Endothelial cell of umbilical vein (primary cell): ENCODE measurements around the gene PTPN3. TPM values are rescaled to one million over a fixed set of nuclear protein-coding genes. Genes with fewer than 3 reads are reported as not detected.

ENCODE experiments used
- BruUV-seq: library from RNA; stranded (reverse); fragments of 400-500 nt; replicated peaks from 2 replicates; lab custom pipeline; 2021; lab: Mats Ljungman, UMichigan
- CTCF ChIA-PET: fragments of 300-600, 350-600 bp; sonication (Branson Sonifier 250); formaldehyde crosslinking; loops from one replicate; lab custom pipeline; 2021; ENCODE audit warnings: antibody characterized with exemption, inconsistent platforms; lab: Charles Lee
- POLR2A ChIA-PET: fragments of 300-600, 350-600 bp; sonication (Branson Sonifier 250); formaldehyde crosslinking; loops from one replicate; lab custom pipeline; 2021; ENCODE audit warnings: antibody characterized with exemption, inconsistent platforms; lab: Charles Lee
- DNase-seq: peaks from one replicate; pipeline ENCODE4 v3.0.0-alpha.2; 2011; ENCODE audit warnings: low read depth, low spot score
- FAIRE-seq: peaks from 2 replicates; lab custom pipeline; 2011; peaks lifted over from hg19 to GRCh38; lab: Jason Lieb, UNC
- H2AFZ ChIP-seq: 2 replicates; pipeline ENCODE4 v1.6.0; 2012; ENCODE audit warnings: low read depth, low read length, control low read depth, inconsistent platforms
- H3K27ac ChIP-seq: 2 replicates; pipeline ENCODE4 v1.5.1; 2011; ENCODE audit warnings: low read depth, mild to moderate bottlenecking, control low read depth, low read length, moderate library complexity; ENCODE audit not compliant: insufficient read depth
- H3K27me3 ChIP-seq, 2 experiments: 2 replicates each; pipeline versions ENCODE4 v1.6.0 to v1.6.1; 2011; ENCODE audit warnings: low read length in 2 of 2, mixed read lengths in 1 of 2; ENCODE audit not compliant: control insufficient read depth in 2 of 2, insufficient read depth in 2 of 2
- H3K36me3 ChIP-seq, 2 experiments: 2 replicates in 1 of 2; 3 replicates in 1 of 2; pipeline ENCODE4 v1.5.1; 2011; ENCODE audit warnings: low read length in 2 of 2, mild to moderate bottlenecking in 1 of 2, moderate library complexity in 1 of 2; ENCODE audit not compliant: control insufficient read depth in 2 of 2, insufficient read depth in 2 of 2; ENCODE audit errors: extremely low read depth in 1 of 2
- H3K4me1 ChIP-seq: 3 replicates; pipeline ENCODE4 v1.5.1; 2011; ENCODE audit warnings: mild to moderate bottlenecking, low read length; ENCODE audit not compliant: control insufficient read depth, insufficient read depth; ENCODE audit errors: extremely low read depth
- H3K4me2 ChIP-seq: 2 replicates; pipeline ENCODE4 v1.6.1; 2011; ENCODE audit warnings: low read length, control low read depth, mixed read lengths; ENCODE audit not compliant: insufficient read depth
- H3K4me3 ChIP-seq, 3 experiments: fragments of 200-600 bp in 1 of 3; sonication (generic), shearing (Covaris generic) in 1 of 3; replicated peaks in 1 of 3; 2 replicates each; pipeline ENCODE4 v1.5.1; 2011 to 2016; ENCODE audit warnings: control low read depth in 3 of 3, low read length in 3 of 3, mild to moderate bottlenecking in 2 of 3, inconsistent platforms in 1 of 3, low read depth in 1 of 3, moderate library complexity in 1 of 3; ENCODE audit not compliant: insufficient read depth in 1 of 3
- H3K79me2 ChIP-seq: 2 replicates; pipeline ENCODE4 v1.6.0; 2012; ENCODE audit warnings: low read length, inconsistent platforms; ENCODE audit not compliant: control insufficient read depth, insufficient read depth
- H3K9ac ChIP-seq: replicated peaks from 2 replicates; pipeline ENCODE3; 2011; ENCODE audit warnings: low read length, control low read depth; ENCODE audit not compliant: insufficient read depth; ENCODE audit errors: extremely low read depth
- H3K9me1 ChIP-seq: replicated peaks from 3 replicates; pipeline ENCODE4 v1.6.0; 2011; ENCODE audit warnings: mild to moderate bottlenecking, low read length; ENCODE audit not compliant: control insufficient read depth, insufficient read depth; ENCODE audit errors: extremely low read depth
- H3K9me3 ChIP-seq: replicated peaks from 2 replicates; pipeline ENCODE4 v1.5.1; 2012; ENCODE audit warnings: low read length, inconsistent platforms; ENCODE audit not compliant: control insufficient read depth, insufficient read depth
- H4K20me1 ChIP-seq: replicated peaks from 2 replicates; pipeline ENCODE3; 2011; ENCODE audit warnings: mild to moderate bottlenecking, low read length; ENCODE audit not compliant: control insufficient read depth, insufficient read depth; ENCODE audit errors: extremely low read depth
- CTCF ChIP-seq, 2 donors: IDR thresholded peaks; 1 replicate in 1 of 2; 2 replicates in 1 of 2; pipeline ENCODE4 v1.5.1; 2011; ENCODE audit warnings: low read length in 2 of 2, mild to moderate bottlenecking in 2 of 2, moderate library complexity in 2 of 2, control low read depth in 1 of 2, inconsistent platforms in 1 of 2, low read depth in 1 of 2; ENCODE audit not compliant: insufficient read depth in 1 of 2; ENCODE audit errors: extremely low read depth in 1 of 2
- EZH2 ChIP-seq: IDR thresholded peaks from 2 replicates; pipeline ENCODE4 v1.6.1; 2012; ENCODE audit warnings: borderline replicate concordance, low read depth, mild to moderate bottlenecking, moderate library complexity, low read length, inconsistent platforms; ENCODE audit not compliant: severe bottlenecking
- FOS ChIP-seq: IDR thresholded peaks from 2 replicates; pipeline ENCODE4 v1.6.1; 2011; ENCODE audit warnings: mild to moderate bottlenecking, low read length, moderate library complexity, borderline replicate concordance; ENCODE audit not compliant: insufficient read depth
- GATA2 ChIP-seq: IDR thresholded peaks from 2 replicates; pipeline ENCODE4 v1.7.0; 2011; ENCODE audit warnings: low read depth, mild to moderate bottlenecking, moderate library complexity, mixed read lengths, low read length; ENCODE audit not compliant: insufficient read length, insufficient read depth
- JUN ChIP-seq: IDR thresholded peaks from 2 replicates; pipeline ENCODE4 v1.6.1; 2011; ENCODE audit warnings: borderline replicate concordance, low read depth; ENCODE audit not compliant: insufficient read length, insufficient read depth
- MAX ChIP-seq: IDR thresholded peaks from 2 replicates; pipeline ENCODE4 v1.6.1; 2011; ENCODE audit not compliant: insufficient read depth, insufficient read length
- MYC ChIP-seq: IDR thresholded peaks from one replicate; pipeline ENCODE4 v1.6.1; 2011; ENCODE audit warnings: mild to moderate bottlenecking, low read depth, low read length
- POLR2A ChIP-seq: IDR thresholded peaks from 2 replicates; pipeline ENCODE4 v1.6.1; 2012; ENCODE audit warnings: low read depth, mild to moderate bottlenecking, control low read depth, low read length
- POLR2AphosphoS5 ChIP-seq: IDR thresholded peaks from 2 replicates; pipeline ENCODE4 v1.6.1; 2012; ENCODE audit warnings: low read depth, mild to moderate bottlenecking, control low read depth, low read length, moderate library complexity; ENCODE audit not compliant: insufficient read depth
- dilution Hi-C: fragments of 300-500 bp; cut with MboI; formaldehyde crosslinking; loops from one replicate; pipeline ENCODE4 v1.15.0; 2019; ENCODE audit warnings: low sequenced_read_pairs; ENCODE audit not compliant: extremely low pct_ligation_motif_present
- intact Hi-C: fragments of 100-400 bp; cut with micrococcal nuclease; formaldehyde crosslinking; loops from one replicate; pipeline ENCODE4 v1.10.0; 2022
- polyA plus RNA-seq, 4 experiments: library from polyadenylated mRNA; depleted of rRNA in 3 of 4; stranded (reverse) in 3 of 4; unstranded in 1 of 4; fragments of >200 nt; gene quantifications; 2 replicates each; pipeline versions ENCODE4 v1.2.1 to v1.2.3, GENCODE V29; 2011 to 2012; ENCODE audit warnings: missing spikeins in 1 of 4
- total RNA-seq: library from RNA; stranded (reverse); gene quantifications from 2 replicates; pipeline ENCODE4 v1.2.3, GENCODE V29; 2021

The PTPN3 gene
- total and polyA plus RNA-seq, 2 donors (not counting 3 experiments of a cell fraction or from before 2014, with no cell fraction given) = 0.01 TPM; not detected in 1

DNA sequence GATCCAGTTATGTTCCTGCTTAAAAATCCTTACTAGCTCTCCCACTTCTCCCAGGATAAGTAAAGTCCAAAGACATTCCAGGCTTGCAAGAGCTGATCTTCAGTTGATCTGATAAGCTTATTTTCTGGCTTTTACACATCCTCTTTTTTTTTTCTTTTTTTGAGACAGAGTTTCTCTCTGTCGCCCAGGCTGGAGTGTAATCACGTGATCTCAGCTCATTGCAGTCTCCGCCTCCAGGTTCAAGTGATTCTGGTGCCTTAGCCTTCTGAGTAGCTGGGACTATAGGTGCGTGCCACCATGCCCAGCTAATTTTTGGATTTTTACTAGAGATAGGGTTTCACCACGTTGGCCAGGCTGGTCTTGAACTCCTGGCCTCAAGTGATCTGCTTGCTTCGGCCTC is 37.3 kb upstream of the PTPN3 start:
- no peak overlapping the region for H3K9ac ChIP-seq
- TF ChIP-seq EZH2 (no peak), MAX (no peak), POLR2A (no peak), FOS (no peak), GATA2 (no peak), JUN (no peak), CTCF (IDR thresholded peaks at IDR 0.05; ENCODE audit: extremely low read depth in 1 of 2, insufficient read depth in 1 of 2, low read depth in 1 of 2, low read length in 2 of 2) (no peak), POLR2AphosphoS5 (no peak), MYC (no peak)
- CTCF ChIA-PET = no interaction called here
- no peaks in the 10 kb centered on the region for H3K79me2 ChIP-seq
- H3K4me1 ChIP-seq = no peaks in the 10 kb centered on the region
- no peak overlapping the region for H3K4me3 ChIP-seq
- FAIRE-seq (no peak), DNase-seq (no peak)
- H3K36me3 ChIP-seq = no peaks in the 10 kb centered on the region
- no peak overlapping the region for H3K27ac ChIP-seq
- intact Hi-C loops (no loop called here), dilution Hi-C loops (no loop called here)
- no TSS peak for BruUV-seq
- H3K9me1 ChIP-seq = no peaks in the 10 kb centered on the region
- H3K9me3 ChIP-seq = no peaks in the 10 kb centered on the region
- POLR2A ChIA-PET = no interaction called here
- H4K20me1 ChIP-seq = no peaks in the 10 kb centered on the region
- H3K4me2 ChIP-seq = no peak overlapping the region
- no peak overlapping the region for H2AFZ ChIP-seq
- H3K27me3 ChIP-seq = no peaks in the 10 kb centered on the region
